Spleen (tissue), 11 donors: ENCODE measurements around the gene MPP3. TPM values are rescaled to one million over a fixed set of nuclear protein-coding genes. Genes with fewer than 3 reads are reported as not detected.
A peak's percentile ranks its signal among the peaks of the same experiment; 100 is the strongest.

Experiments
- DNase-seq: peaks from one replicate; pipeline ENCODE4 v3.0.0-alpha.2; 2020
- H3K27ac ChIP-seq, 8 donors: fragments of 200-600 bp; sonication (generic) in 7 of 8; 1 replicate in 4 of 8; 2 replicates in 4 of 8; pipeline versions ENCODE4 v1.5.0 to v1.8.0; 2016 to 2021; ENCODE audit warnings: inconsistent platforms in 4 of 8, mild to moderate bottlenecking in 4 of 8, moderate library complexity in 1 of 8
- H3K27me3 ChIP-seq, 7 donors: fragments of 200-600 bp; sonication (generic) in 6 of 7; replicated peaks in 1 of 7; 1 replicate in 4 of 7; 2 replicates in 3 of 7; pipeline versions ENCODE4 v1.5.0 to v1.8.0; 2016 to 2021; ENCODE audit warnings: inconsistent platforms in 3 of 7, mild to moderate bottlenecking in 1 of 7
- H3K36me3 ChIP-seq, 6 donors: fragments of 200-600 bp; sonication (generic) in 5 of 6; 1 replicate in 4 of 6; 2 replicates in 2 of 6; pipeline versions ENCODE4 v1.5.0 to v1.8.0; 2016 to 2021; ENCODE audit warnings: inconsistent platforms in 2 of 6
- H3K4me1 ChIP-seq, 6 donors: fragments of 200-600 bp; sonication (generic) in 5 of 6; 1 replicate in 3 of 6; 2 replicates in 3 of 6; pipeline versions ENCODE4 v1.5.0 to v1.8.0; 2016 to 2021; ENCODE audit warnings: inconsistent platforms in 3 of 6
- H3K4me3 ChIP-seq, 8 donors: fragments of 200-600 bp; sonication (generic) in 7 of 8; 1 replicate in 4 of 8; 2 replicates in 4 of 8; pipeline versions ENCODE4 v1.5.0 to v1.8.0; 2016 to 2021; ENCODE audit warnings: inconsistent platforms in 4 of 8, mild to moderate bottlenecking in 4 of 8, moderate library complexity in 2 of 8
- H3K9me3 ChIP-seq, 8 donors: fragments of 200-600 bp; sonication (generic) in 7 of 8; 1 replicate in 4 of 8; 2 replicates in 4 of 8; pipeline versions ENCODE4 v1.5.0 to v1.8.0; 2016 to 2021; ENCODE audit warnings: inconsistent platforms in 4 of 8
- POLR2A ChIP-seq, 3 donors: fragments of 450-650 bp; IDR thresholded peaks; one replicate each; pipeline ENCODE4 v1.5.1; 2017; ENCODE audit warnings: antibody characterized with exemption in 3 of 3, mild to moderate bottlenecking in 1 of 3
- POLR2AphosphoS5 ChIP-seq, 3 donors: sonication (generic); formaldehyde crosslinking; IDR thresholded peaks; one replicate each; pipeline ENCODE4 v1.5.1; 2017; ENCODE audit warnings: antibody characterized with exemption in 3 of 3
- WGBS, 5 donors: extraction: QIAGEN DNeasy Blood & Tissue Kit in 3 of 5; methylation state at CpG; one replicate each; pipeline versions ENCODE4 v1.1.5 to v1.1.7; 2013 to 2018; 5-methylcytosine and 5-hydroxymethylcytosine counted together
- intact Hi-C: fragments of 100-400 bp; cut with DNase I; formaldehyde crosslinking; loops from one replicate; pipeline ENCODE4 v1.15.0; 2023; ENCODE audit warnings: low total_unique reads
- polyA plus RNA-seq, 3 donors: library from polyadenylated mRNA; stranded (reverse); fragments of 200-250 nt; gene quantifications; one replicate each; pipeline ENCODE4 v1.2.1, GENCODE V29; 2013
- total RNA-seq, 7 donors: library from RNA; depleted of rRNA in 3 of 7; stranded (reverse); fragments of >200 nt in 3 of 7; fragmentation: NEBNext Ultra II Directional in 4 of 7; extraction: Animal tissue kit (Norgen Biotek cat#: 25700) in 4 of 7; gene quantifications; one replicate each; pipeline versions ENCODE4 v1.1.0 to v1.2.1, GENCODE V29; 2016 to 2021
- TF ChIP-seq, protein P1 (sequence below), 11 experiments: fragments of 200-600 bp in 7 of 11; fragments of 450-650 bp in 4 of 11; sonication (generic) in 4 of 11; IDR thresholded peaks in 8 of 11; conservative IDR thresholded peaks in 3 of 11; 1 replicate in 7 of 11; 2 replicates in 4 of 11; pipeline versions ENCODE4 v1.4.0 to v1.8.0; 2016 to 2021; ENCODE audit warnings: antibody characterized with exemption in 11 of 11, inconsistent platforms in 4 of 11, mild to moderate bottlenecking in 1 of 11
- donor health status: healthy with polysubstance abuse.
- donor health status: DM: no; HTN: no; CAD: no; lungs with moderate emphysema.
- donor health status: DM: no; HTN: no; CAD: no.
- donor health status: Bipolar disorder and iron deficiency.
- donor health status: healthy.
- donor health status: DM: no; HTN: no; CAD: no.
- donor health status: DM: yes; HTN: yes; CAD: no.

The MPP3 gene
- total and polyA plus RNA-seq, 10 donors = 1.9 to 23.9 (median 7.1) TPM

GRCh38 chr17:43846963-43847371 lies 14.0 kb upstream of the MPP3 start, which contains the start of gene CD300LG:
CD300LG (plus strand) TSS chr17:43847176; CDS start chr17:43847217, 41 bp downstream.
- intact Hi-C loops = loop anchor here (10.0 kb wide), 1 partner anchor 152 kb away; no protein-coding TSS in a partner anchor
- Histone ChIP-seq H3K36me3 (no peaks in the 10 kb centered on the region), H3K4me3 (no peak within 1 kb of the TSS), H3K27me3 (peaks cover 0 to 24% (median 0%) of the 10 kb centered on the region in 7 donors), H3K4me1 (peaks cover 0 to 16% (median 9%) of the 10 kb centered on the region in 6 donors), H3K27ac (no peak within 1 kb of the TSS), H3K9me3 (no peaks in the 10 kb centered on the region)
- whole genome bisulfite sequencing, 5 donors = 31 to 40% (median 38%) methylated on average over 15 to 17 of the region's 17 CpGs
- TF ChIP-seq POLR2A (IDR thresholded peaks at IDR 0.05) = no peak
- no peak for TF ChIP-seq POLR2AphosphoS5 (IDR thresholded peaks at IDR 0.05)
- TF ChIP-seq, protein P1, sequence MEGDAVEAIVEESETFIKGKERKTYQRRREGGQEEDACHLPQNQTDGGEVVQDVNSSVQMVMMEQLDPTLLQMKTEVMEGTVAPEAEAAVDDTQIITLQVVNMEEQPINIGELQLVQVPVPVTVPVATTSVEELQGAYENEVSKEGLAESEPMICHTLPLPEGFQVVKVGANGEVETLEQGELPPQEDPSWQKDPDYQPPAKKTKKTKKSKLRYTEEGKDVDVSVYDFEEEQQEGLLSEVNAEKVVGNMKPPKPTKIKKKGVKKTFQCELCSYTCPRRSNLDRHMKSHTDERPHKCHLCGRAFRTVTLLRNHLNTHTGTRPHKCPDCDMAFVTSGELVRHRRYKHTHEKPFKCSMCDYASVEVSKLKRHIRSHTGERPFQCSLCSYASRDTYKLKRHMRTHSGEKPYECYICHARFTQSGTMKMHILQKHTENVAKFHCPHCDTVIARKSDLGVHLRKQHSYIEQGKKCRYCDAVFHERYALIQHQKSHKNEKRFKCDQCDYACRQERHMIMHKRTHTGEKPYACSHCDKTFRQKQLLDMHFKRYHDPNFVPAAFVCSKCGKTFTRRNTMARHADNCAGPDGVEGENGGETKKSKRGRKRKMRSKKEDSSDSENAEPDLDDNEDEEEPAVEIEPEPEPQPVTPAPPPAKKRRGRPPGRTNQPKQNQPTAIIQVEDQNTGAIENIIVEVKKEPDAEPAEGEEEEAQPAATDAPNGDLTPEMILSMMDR (IDR thresholded peaks at IDR 0.05 in 8 of 11, conservative IDR thresholded peaks at IDR 0.05 in 3 of 11) = no peak
- DNase-seq = no peak

DNA sequence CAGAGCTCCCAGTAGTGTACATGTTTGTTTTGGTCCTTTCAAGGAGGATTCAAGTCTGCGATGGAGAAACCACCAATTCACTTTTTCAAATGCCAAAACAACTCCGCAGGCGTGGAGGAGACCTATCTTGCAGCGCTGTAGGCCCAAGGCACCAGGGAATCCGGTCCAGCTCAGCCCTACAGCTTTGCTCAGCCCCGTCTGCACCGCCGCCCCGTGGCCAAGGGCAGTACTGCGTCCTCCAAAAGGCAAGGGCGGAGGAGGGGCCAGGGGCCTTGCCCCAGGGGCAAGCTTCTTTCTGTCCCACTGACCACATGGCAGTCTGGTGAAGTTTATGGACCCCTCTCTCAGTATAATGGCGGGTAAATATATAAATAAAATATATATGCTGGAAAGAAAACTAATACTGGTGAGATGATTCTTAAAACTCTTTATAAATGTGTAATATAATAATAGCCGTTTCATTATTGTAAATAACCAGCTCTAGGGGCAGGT lies 13.3 kb upstream of the MPP3 start:
- Histone ChIP-seq H3K4me3 (no peak overlapping the region), H3K4me1 (peaks cover 0 to 20% (median 12%) of the 10 kb centered on the region in 6 donors), H3K9me3 (no peaks in the 10 kb centered on the region), H3K36me3 (no peaks in the 10 kb centered on the region), H3K27ac (no peak overlapping the region), H3K27me3 (peaks cover 0 to 24% (median 0%) of the 10 kb centered on the region in 7 donors)
- 11 to 17% (median 16%) methylated on average over 13 of the region's 13 CpGs for WGBS, 5 donors
- TF ChIP-seq, protein P1 (IDR thresholded peaks at IDR 0.05 in 8 of 11, conservative IDR thresholded peaks at IDR 0.05 in 3 of 11) = peak; percentile 84 to 97 (median 95)
- TF ChIP-seq POLR2AphosphoS5 (IDR thresholded peaks at IDR 0.05) (peak; percentile 63 to 77 (median 69)), POLR2A (IDR thresholded peaks at IDR 0.05) (no peak)
- intact Hi-C loops = loop anchor here (10.0 kb wide), 1 partner anchor 151 kb away; no protein-coding TSS in a partner anchor
- DNase-seq = peak; percentile 93

DNA sequence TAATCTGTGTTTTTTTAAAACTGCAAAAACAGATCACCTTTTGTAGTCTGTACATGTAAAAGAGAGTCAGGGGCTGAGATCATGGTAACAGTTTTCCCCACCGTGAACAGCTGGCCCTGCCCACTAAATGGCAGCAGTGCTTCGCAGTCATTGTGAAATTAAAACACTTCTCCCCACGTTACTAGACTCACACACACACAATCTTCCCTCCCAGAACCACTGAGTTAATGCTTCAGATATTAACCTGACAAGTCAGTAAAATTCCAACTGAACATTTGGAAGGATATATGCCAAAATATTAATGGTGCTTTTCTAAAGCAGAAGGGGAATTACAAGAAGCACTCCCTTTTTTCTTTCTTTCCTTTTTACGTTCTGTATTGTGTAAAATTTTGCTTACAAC lies 12.8 kb upstream of the MPP3 start:
- no peaks in the 10 kb centered on the region for H3K9me3 ChIP-seq
- TF ChIP-seq POLR2AphosphoS5 (IDR thresholded peaks at IDR 0.05) (no peak), POLR2A (IDR thresholded peaks at IDR 0.05) (no peak)
- TF ChIP-seq, protein P1 (IDR thresholded peaks at IDR 0.05 in 8 of 11, conservative IDR thresholded peaks at IDR 0.05 in 3 of 11) = no peak
- peaks cover 0 to 25% (median 17%) of the 10 kb centered on the region in 6 donors for H3K4me1 ChIP-seq
- WGBS, 5 donors = 49 to 78% (median 59%) methylated on average over 4 of the region's 4 CpGs
- no peaks in the 10 kb centered on the region for H3K36me3 ChIP-seq
- H3K27me3 ChIP-seq = peaks cover 0 to 26% (median 0%) of the 10 kb centered on the region in 7 donors
- intact Hi-C loops = loop anchor here (10.0 kb wide), 1 partner anchor 151 kb away; no protein-coding TSS in a partner anchor
- H3K27ac ChIP-seq = no peak overlapping the region
- no peak for DNase-seq
- no peak overlapping the region for H3K4me3 ChIP-seq

GRCh38 chr17:43844241-43844640 lies 11.3 kb upstream of the MPP3 start:
- TF ChIP-seq, protein P1 (IDR thresholded peaks at IDR 0.05 in 8 of 11, conservative IDR thresholded peaks at IDR 0.05 in 3 of 11) = no peak
- TF ChIP-seq POLR2A (IDR thresholded peaks at IDR 0.05) = no peak
- no peak for TF ChIP-seq POLR2AphosphoS5 (IDR thresholded peaks at IDR 0.05)
- intact Hi-C loops = loop anchor here (10.0 kb wide), 1 partner anchor 149 kb away; no protein-coding TSS in a partner anchor
- no peak overlapping the region for H3K27ac ChIP-seq
- H3K9me3 ChIP-seq = no peaks in the 10 kb centered on the region
- no peaks in the 10 kb centered on the region for H3K36me3 ChIP-seq
- peaks cover 0 to 39% (median 30%) of the 10 kb centered on the region in 6 donors for H3K4me1 ChIP-seq
- no peak for DNase-seq
- H3K27me3 ChIP-seq = peaks cover 0 to 31% (median 0%) of the 10 kb centered on the region in 7 donors
- WGBS, 5 donors = 81 to 94% (median 84%) methylated on average over 3 to 5 of the region's 5 CpGs
- H3K4me3 ChIP-seq = no peak overlapping the region
